Progenitor cell of endocrine pancreas (in vitro differentiated cells): Measurements from ENCODE around the gene SULT1C4. TPM values are rescaled to one million over a fixed set of nuclear protein-coding genes. Genes with fewer than 3 reads are reported as not detected.

Experiments
- DNase-seq: peaks from one replicate; pipeline ENCODE4 v3.0.0; 2021; ENCODE audit warnings: low spot score; ENCODE audit not compliant: unreplicated experiment
- H3K27ac Mint-ChIP-seq: 2 replicates; pipeline ENCODE4 v1.8.0; 2021; ENCODE audit warnings: mild to moderate bottlenecking, moderate library complexity, mixed read lengths
- H3K27me3 Mint-ChIP-seq: 2 replicates; pipeline ENCODE4 v1.8.0; 2021; ENCODE audit warnings: mixed read lengths
- H3K36me3 Mint-ChIP-seq: 2 replicates; pipeline ENCODE4 v1.8.0; 2022; ENCODE audit warnings: mixed read lengths; ENCODE audit not compliant: insufficient read depth
- H3K4me1 Mint-ChIP-seq: 2 replicates; pipeline ENCODE4 v1.8.0; 2021; ENCODE audit warnings: low read depth, mixed read lengths
- H3K4me3 Mint-ChIP-seq: 2 replicates; pipeline ENCODE4 v1.8.0; 2021; ENCODE audit warnings: low read depth, mild to moderate bottlenecking, moderate library complexity, mixed read lengths
- H3K9me3 Mint-ChIP-seq: 2 replicates; pipeline ENCODE4 v1.8.0; 2021; ENCODE audit warnings: low read depth, mixed read lengths
- CTCF ChIP-seq: fragments of 200-600 bp; sonication (generic); IDR thresholded peaks from one replicate; pipeline ENCODE4 v1.5.0; 2021; ENCODE audit warnings: antibody characterized with exemption, mild to moderate bottlenecking; ENCODE audit not compliant: unreplicated experiment
- total RNA-seq: library from RNA; stranded (reverse); gene quantifications from 2 replicates; pipeline ENCODE4 v1.2.1, GENCODE V29; 2021

Gene SULT1C4
- total RNA-seq, 1 donor from 2014 or later, result 35.5 TPM

- no peaks in the 10 kb centered on the region for H3K4me1 Mint-ChIP-seq
- H3K27ac Mint-ChIP-seq, result no peak overlapping the region
- no peak for DNase-seq
- H3K27me3 Mint-ChIP-seq, result no peaks in the 10 kb centered on the region
- peaks cover 2% of the 10 kb centered on the region for H3K36me3 Mint-ChIP-seq
- H3K4me3 Mint-ChIP-seq, result no peak overlapping the region
- H3K9me3 Mint-ChIP-seq, result peaks cover 33% of the 10 kb centered on the region
- no peak for TF ChIP-seq CTCF
Measured at GRCh38 chr2:108401800-108402199, 24.0 kb downstream of the SULT1C4 start.

- DNase-seq, result no peak
- Mint-ChIP-seq H3K9me3 (peaks cover 27% of the 10 kb centered on the region), H3K27me3 (no peaks in the 10 kb centered on the region), H3K36me3 (no peaks in the 10 kb centered on the region), H3K27ac (no peak overlapping the region), H3K4me3 (no peak overlapping the region), H3K4me1 (no peaks in the 10 kb centered on the region)
- no peak for TF ChIP-seq CTCF
Measured at GRCh38 chr2:108403494-108403893, 25.7 kb downstream of the SULT1C4 start.

- Mint-ChIP-seq H3K9me3 (peaks cover 21% of the 10 kb centered on the region), H3K4me3 (no peak overlapping the region), H3K36me3 (no peaks in the 10 kb centered on the region), H3K4me1 (no peaks in the 10 kb centered on the region), H3K27ac (no peak overlapping the region), H3K27me3 (no peaks in the 10 kb centered on the region)
- no peak for TF ChIP-seq CTCF
- no peak for DNase-seq
Measured at GRCh38 chr2:108404784-108405397, 27.1 kb downstream of the SULT1C4 start.

- Mint-ChIP-seq H3K27me3 (no peaks in the 10 kb centered on the region), H3K9me3 (peaks cover 16% of the 10 kb centered on the region), H3K4me1 (no peaks in the 10 kb centered on the region), H3K4me3 (no peak overlapping the region), H3K27ac (no peak overlapping the region), H3K36me3 (no peaks in the 10 kb centered on the region)
- no peak for DNase-seq
- no peak for TF ChIP-seq CTCF
Measured at GRCh38 chr2:108407864-108408729, 30.3 kb downstream of the SULT1C4 start.

GRCh38 chr2:108409768-108410167 lies 32.0 kb downstream of the SULT1C4 start:
- Mint-ChIP-seq H3K27me3 (no peaks in the 10 kb centered on the region), H3K27ac (no peak overlapping the region), H3K4me3 (no peak overlapping the region), H3K4me1 (no peaks in the 10 kb centered on the region), H3K9me3 (peaks cover 12% of the 10 kb centered on the region), H3K36me3 (no peaks in the 10 kb centered on the region)
- DNase-seq, result no peak
- no peak for TF ChIP-seq CTCF
